ENCODE data around the gene OR2AJ1.

OR2AJ1 gene

DNA sequence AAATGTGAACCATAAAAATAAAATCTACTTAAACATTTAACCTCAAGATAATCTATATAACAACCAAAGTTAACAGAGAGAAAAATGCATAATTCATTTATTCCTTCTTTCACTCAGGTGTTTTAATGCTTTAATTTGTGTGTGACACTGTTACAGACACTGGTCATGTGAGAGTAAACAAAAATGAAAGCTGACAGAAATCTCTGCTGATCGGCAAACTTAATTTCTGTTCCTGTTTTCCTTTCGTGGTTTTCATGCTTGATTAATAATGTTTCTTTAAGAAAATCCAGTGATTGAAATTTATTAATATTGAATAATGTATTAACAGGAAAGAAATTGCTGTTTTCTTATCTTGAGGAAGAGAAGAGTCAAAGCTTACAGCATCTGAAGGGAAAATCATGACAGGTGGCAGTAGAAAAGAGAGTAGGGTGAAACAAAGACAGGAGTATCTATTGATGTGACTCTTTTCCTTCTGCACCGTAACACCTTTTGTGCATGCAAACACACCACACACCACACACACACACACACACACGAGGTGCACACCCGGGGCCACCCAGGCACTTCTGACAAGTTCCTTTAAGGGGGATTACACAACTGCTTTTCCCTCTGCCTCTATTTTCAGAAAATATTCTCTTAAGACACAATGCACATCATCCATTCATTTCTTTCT is 42.0 kb downstream of the OR2AJ1 start:
- DNase-seq (ENCODE audit: low read depth, low spot score) = no peak
- no peak overlapping the region for H3K4me3 ChIP-seq (ENCODE audit: low read depth, low read length)
- ChIA-PET POLR2A (no interaction called here), CTCF (no interaction called here)
- TF ChIP-seq, protein P1, sequence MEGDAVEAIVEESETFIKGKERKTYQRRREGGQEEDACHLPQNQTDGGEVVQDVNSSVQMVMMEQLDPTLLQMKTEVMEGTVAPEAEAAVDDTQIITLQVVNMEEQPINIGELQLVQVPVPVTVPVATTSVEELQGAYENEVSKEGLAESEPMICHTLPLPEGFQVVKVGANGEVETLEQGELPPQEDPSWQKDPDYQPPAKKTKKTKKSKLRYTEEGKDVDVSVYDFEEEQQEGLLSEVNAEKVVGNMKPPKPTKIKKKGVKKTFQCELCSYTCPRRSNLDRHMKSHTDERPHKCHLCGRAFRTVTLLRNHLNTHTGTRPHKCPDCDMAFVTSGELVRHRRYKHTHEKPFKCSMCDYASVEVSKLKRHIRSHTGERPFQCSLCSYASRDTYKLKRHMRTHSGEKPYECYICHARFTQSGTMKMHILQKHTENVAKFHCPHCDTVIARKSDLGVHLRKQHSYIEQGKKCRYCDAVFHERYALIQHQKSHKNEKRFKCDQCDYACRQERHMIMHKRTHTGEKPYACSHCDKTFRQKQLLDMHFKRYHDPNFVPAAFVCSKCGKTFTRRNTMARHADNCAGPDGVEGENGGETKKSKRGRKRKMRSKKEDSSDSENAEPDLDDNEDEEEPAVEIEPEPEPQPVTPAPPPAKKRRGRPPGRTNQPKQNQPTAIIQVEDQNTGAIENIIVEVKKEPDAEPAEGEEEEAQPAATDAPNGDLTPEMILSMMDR (IDR thresholded peaks at IDR 0.05; ENCODE audit: insufficient read depth, low read length, missing control alignments) = no peak
